ENCODE measurements around the gene NRIP3. TPM values are rescaled to one million over a fixed set of nuclear protein-coding genes. Genes with fewer than 3 reads are reported as not detected.
A peak's percentile ranks its signal among the peaks of the same experiment; 100 is the strongest.

NRIP3 gene
- polyA plus RNA-seq, 1 donor (not counting 4 experiments of a cell fraction or from before 2014, with no cell fraction given) = 1.00 TPM

- TF ChIP-seq EZH2 (IDR thresholded peaks at IDR 0.05; ENCODE audit: low read length) (no peak), CTCF (optimal IDR thresholded peaks at IDR 0.05 in 1 of 3, IDR thresholded peaks at IDR 0.05 in 1 of 3, conservative IDR thresholded peaks at IDR 0.05 in 1 of 3; ENCODE audit: extremely low read depth in 1 of 3, insufficient read depth in 2 of 3, low read length in 3 of 3) (no peak)
- Histone ChIP-seq H3K27me3 (ENCODE audit: control insufficient read depth, extremely low read depth, insufficient read depth, low read length) (peaks cover 51% of the 10 kb centered on the region), H3K4me3 (ENCODE audit: control insufficient read depth in 2 of 3, extremely low read depth in 1 of 3, insufficient read depth in 2 of 3, low read depth in 1 of 3, low read length in 3 of 3) (no peak overlapping the region), H3K36me3 (ENCODE audit: control insufficient read depth in 2 of 2, extremely low read depth in 1 of 2, insufficient read depth in 2 of 2, low read length in 2 of 2) (no peaks in the 10 kb centered on the region), H4K20me1 (ENCODE audit: control insufficient read depth, extremely low read depth, insufficient read depth, low read length) (no peaks in the 10 kb centered on the region), H3K79me2 (ENCODE audit: control insufficient read depth, insufficient read depth, low read length) (no peaks in the 10 kb centered on the region), H3K27ac (ENCODE audit: control insufficient read depth, insufficient read depth, low read length) (no peak overlapping the region), H2AFZ (ENCODE audit: control insufficient read depth, low read length) (no peak overlapping the region), H3K9ac (ENCODE audit: control insufficient read depth, extremely low read depth, insufficient read depth, low read length) (no peak overlapping the region), H3K9me1 (ENCODE audit: control insufficient read depth, extremely low read depth, insufficient read depth, low read length) (no peaks in the 10 kb centered on the region), H3K4me1 (ENCODE audit: control insufficient read depth, extremely low read depth, insufficient read depth, low read length) (peaks cover 19% of the 10 kb centered on the region), H3K4me2 (ENCODE audit: control insufficient read depth, extremely low read depth, insufficient read depth, low read depth, low read length) (no peak overlapping the region), H3K9me3 (ENCODE audit: control insufficient read depth, low read depth, low read length) (no peaks in the 10 kb centered on the region)
- dilution Hi-C loops (cut with MboI; ENCODE audit: extremely low pct_ligation_motif_present, low sequenced_read_pairs) = no loop called here
- no peak for DNase-seq (ENCODE audit: low read depth, low spot score)
- no peak for FAIRE-seq
Measured at GRCh38 chr11:9005087-9005486, 1.3 kb upstream of the NRIP3 start.

GRCh38 chr11:9004183-9004926 lies 554 bp upstream of the NRIP3 start:
- peak overlapping the region; percentile 87 for H3K4me2 ChIP-seq (ENCODE audit: control insufficient read depth, extremely low read depth, insufficient read depth, low read depth, low read length)
- no peak overlapping the region for H2AFZ ChIP-seq (ENCODE audit: control insufficient read depth, low read length)
- no peak for FAIRE-seq
- no peak overlapping the region for H3K9ac ChIP-seq (ENCODE audit: control insufficient read depth, extremely low read depth, insufficient read depth, low read length)
- dilution Hi-C loops (cut with MboI; ENCODE audit: extremely low pct_ligation_motif_present, low sequenced_read_pairs) = no loop called here
- H3K79me2 ChIP-seq (ENCODE audit: control insufficient read depth, insufficient read depth, low read length) = no peaks in the 10 kb centered on the region
- H4K20me1 ChIP-seq (ENCODE audit: control insufficient read depth, extremely low read depth, insufficient read depth, low read length) = no peaks in the 10 kb centered on the region
- no peak for DNase-seq (ENCODE audit: low read depth, low spot score)
- H3K9me1 ChIP-seq (ENCODE audit: control insufficient read depth, extremely low read depth, insufficient read depth, low read length) = no peaks in the 10 kb centered on the region
- TF ChIP-seq CTCF (optimal IDR thresholded peaks at IDR 0.05 in 1 of 3, IDR thresholded peaks at IDR 0.05 in 1 of 3, conservative IDR thresholded peaks at IDR 0.05 in 1 of 3; ENCODE audit: extremely low read depth in 1 of 3, insufficient read depth in 2 of 3, low read length in 3 of 3) (no peak), EZH2 (IDR thresholded peaks at IDR 0.05; ENCODE audit: low read length) (peak; percentile 35)
- H3K27ac ChIP-seq (ENCODE audit: control insufficient read depth, insufficient read depth, low read length) = no peak overlapping the region
- peak overlapping the region; percentile 31 to 62 (median 48) for H3K4me3 ChIP-seq (ENCODE audit: control insufficient read depth in 2 of 3, extremely low read depth in 1 of 3, insufficient read depth in 2 of 3, low read depth in 1 of 3, low read length in 3 of 3)
- H3K4me1 ChIP-seq (ENCODE audit: control insufficient read depth, extremely low read depth, insufficient read depth, low read length) = peaks cover 19% of the 10 kb centered on the region
- H3K36me3 ChIP-seq (ENCODE audit: control insufficient read depth in 2 of 2, extremely low read depth in 1 of 2, insufficient read depth in 2 of 2, low read length in 2 of 2) = no peaks in the 10 kb centered on the region
- H3K27me3 ChIP-seq (ENCODE audit: control insufficient read depth, extremely low read depth, insufficient read depth, low read length) = peaks cover 51% of the 10 kb centered on the region
- no peaks in the 10 kb centered on the region for H3K9me3 ChIP-seq (ENCODE audit: control insufficient read depth, low read depth, low read length)
